ENCODE measurements around the gene KRTAP17-1.

The KRTAP17-1 gene

DNA sequence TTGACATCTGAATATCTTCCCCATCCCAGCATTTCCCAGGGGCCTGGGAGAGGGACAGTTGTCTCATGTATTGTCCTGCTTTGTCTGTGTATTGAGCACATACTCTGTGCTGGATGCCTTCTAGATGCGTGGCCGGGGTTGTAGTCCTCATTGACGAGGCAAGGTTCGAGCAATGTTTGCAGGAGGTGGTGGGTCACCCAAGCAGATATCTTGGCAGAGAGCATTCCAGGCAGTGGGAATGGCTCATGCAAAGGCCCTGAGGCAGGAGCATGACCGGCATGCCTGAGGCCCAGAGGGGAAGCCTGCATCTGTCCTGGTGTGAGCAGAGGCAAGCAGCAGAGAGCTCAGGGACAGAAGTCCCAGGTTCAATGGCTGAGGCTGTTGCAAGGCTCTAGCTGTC is 17.6 kb upstream of the KRTAP17-1 start:
- no peak for DNase-seq (ENCODE audit: low read depth in 2 of 2)

DNA sequence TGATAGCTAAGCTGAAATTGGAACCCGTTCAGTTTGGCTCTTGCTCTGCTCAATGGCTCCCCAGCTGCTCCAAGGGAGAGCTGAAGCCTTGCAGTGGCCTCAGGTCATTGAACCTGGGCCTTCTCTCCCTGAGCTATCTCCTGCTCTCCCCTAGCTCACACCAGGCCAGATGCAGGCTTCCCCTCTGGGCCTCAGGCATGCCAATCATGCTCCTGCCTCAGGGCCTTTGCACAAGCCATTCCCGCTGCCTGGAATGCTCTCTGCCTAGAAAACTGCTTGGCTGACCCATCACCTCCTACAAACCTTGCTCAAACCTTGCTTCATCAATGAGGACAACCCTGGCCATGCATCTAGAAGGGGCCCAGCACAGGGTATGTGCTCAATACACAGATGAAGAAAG is 16.7 kb upstream of the KRTAP17-1 start:
- no peak for DNase-seq (ENCODE audit: low read depth in 2 of 2)

DNA sequence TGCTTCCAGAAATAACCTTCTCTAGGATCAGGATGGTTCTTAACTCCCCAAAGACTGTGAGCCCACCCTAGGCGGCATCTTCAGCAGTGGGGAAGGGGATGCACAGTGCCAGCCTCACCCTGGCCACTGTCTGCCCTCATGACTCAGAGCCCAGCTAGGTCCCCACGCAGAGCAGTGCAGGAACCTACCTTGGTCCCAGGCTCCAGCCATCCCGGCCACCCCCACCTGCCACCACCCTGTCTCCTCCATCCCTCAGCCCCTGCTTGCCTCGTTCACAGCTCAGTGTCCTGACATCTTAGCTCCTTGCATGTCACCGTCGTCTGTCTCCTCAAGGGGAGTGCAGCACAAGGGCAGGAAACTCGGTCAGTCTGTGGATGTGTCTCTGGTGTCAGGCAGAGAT is 16.1 kb upstream of the KRTAP17-1 start:
- DNase-seq (ENCODE audit: low read depth in 2 of 2), result no peak

DNA sequence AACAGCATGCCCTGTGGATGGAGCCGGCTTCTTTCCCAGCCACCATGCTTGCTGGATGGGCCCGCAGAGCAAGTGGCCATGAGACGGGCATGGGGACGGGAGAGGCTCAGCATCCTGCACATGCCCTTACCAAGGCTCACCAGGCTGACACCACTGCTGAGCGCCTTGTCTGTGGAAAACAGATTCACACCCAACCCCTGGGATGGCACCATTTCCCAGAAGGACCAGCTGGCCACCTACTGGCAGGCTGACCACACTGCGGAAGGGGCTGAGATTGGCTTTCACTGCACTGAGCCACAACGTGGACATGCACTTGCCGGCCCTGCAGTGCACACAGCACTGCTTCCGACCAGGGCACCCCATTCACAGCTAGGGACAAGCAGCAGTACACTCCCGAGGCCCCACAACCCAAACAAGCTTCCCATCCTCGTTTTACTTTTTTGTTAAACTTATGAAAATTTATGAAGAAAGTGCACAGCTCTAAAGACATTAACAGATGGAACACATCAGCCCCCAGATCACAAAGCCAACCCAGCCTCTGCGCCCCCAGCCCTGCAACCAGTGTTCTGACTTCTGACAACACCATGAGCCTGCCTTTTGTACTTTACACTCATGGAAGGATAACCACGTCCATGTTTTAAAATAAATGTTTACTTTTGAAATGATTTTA is 13.9 kb upstream of the KRTAP17-1 start:
- peak; percentile 16 to 20 for DNase-seq (ENCODE audit: low read depth in 2 of 2)

DNA sequence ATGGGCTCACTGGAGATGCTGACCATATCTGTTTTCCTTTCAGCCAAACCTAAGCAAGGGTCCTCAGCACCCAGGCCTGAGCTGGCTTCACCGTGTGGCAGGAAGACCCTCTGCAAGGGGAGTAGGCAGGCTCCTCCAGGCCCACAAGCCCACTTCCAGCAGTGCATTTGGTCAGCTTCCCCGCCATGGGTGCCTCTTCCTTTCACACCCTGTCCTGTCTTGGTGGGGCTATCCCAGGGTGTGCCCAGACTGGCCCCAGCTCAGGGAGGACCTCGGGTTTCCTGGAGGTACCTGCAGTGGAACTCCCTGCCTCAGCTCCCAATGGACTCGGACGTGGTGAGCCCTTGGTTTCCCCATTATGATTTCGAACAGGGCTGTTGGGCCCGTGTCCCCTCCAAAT is 12.7 kb upstream of the KRTAP17-1 start:
- no peak for DNase-seq (ENCODE audit: low read depth in 2 of 2)

DNA sequence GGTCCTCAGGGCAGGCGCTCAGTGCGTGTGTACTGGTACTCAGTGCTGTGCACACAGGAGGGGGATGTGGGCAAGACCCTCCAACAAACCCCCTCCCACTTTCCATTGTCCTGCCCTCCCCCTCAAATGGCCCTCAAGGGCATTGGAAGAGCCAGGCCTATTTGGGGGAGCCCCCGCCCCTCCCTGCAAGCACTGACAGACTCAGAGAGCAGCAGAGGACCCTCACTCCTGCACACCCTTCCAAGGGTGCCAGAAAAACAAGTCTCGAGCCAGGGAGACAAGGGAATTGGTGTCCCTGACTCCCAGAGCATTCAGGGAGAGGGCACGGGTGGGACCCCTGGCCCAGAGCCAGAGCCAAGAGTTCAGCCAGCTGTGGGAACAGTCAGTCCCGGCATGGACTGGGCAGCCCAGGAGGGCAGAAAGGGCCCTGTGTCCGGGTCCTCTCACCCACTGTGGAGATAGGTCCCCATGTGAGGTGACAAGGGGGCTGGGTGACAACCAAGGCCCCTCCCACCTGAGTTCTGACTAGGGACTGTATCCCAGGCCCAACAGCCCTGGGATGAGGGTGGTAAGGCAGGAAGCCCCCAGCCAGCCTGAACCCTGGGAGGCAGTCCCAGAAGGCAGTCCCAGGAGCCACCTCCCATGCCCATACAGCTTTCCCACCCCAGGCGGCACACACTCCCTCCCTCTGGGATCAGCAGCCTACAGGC is 12.1 kb upstream of the KRTAP17-1 start:
- no peak for DNase-seq (ENCODE audit: low read depth in 2 of 2)

DNA sequence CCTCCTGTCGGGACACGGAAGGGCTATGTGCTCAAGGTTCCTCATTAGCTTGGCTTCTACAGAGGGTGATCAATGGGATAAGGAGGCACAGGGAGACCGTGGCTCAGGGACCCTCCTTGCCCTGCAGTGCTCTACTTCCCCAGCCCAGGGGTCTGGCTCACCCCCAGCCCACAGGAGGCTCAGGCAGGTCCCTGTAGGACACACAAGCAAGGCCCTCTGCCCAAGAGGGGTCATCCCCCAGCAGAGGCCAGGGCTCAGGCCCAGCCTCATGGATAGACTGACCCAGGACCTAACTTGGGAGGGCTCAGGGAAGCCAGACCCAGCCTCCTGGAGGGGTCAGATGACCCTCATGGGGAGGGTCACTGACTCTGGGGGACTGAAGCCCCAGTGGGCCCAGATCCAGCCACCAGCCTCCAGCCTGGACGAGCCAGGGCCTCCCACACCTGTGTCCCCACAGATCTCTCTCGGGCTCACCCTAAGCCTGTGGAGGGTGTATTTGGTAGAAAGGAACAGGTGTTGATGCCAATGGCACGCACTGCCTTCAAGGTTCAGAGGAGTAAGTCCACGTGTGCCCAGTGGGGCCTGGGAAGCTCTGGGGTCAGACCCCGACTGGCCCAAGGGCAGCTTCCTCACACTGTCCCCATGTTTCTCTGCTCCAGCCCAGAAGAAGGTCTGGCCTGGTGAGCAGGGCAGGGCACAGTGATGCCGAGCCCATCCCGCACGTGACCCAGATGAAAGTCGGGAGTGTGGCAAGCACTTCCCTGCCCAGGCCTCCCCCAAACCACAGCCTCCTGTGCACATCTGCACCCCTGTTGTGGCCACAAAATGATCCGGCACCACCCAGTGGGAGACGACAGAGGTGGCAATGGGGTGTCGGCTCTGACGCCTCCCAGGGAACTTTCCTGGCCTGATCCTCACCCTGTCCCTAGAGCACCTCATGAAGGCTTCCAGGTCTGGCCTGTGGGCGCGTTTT is 10.9 kb upstream of the KRTAP17-1 start:
- no peak for DNase-seq (ENCODE audit: low read depth in 2 of 2)

DNA sequence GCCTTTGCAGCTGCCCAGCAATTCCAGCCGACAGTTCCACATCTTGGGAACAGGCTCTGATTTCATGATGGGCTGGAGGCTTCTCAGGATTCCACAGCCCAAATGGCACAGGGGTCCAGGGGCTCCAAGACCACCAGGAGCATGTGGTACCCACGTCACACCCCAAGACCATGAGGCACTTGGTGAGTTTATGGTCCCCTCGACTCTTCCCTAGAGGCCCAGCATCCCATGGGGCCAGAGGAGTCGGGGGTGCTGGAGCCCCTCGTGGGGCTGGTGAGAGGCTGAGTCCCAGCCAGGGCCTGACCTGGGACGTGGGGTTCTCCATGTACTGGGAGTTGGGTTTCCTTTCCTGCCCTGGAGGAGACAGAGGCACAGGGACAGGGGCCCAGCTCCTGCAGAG is 10.1 kb upstream of the KRTAP17-1 start:
- no peak for DNase-seq (ENCODE audit: low read depth in 2 of 2)

DNA sequence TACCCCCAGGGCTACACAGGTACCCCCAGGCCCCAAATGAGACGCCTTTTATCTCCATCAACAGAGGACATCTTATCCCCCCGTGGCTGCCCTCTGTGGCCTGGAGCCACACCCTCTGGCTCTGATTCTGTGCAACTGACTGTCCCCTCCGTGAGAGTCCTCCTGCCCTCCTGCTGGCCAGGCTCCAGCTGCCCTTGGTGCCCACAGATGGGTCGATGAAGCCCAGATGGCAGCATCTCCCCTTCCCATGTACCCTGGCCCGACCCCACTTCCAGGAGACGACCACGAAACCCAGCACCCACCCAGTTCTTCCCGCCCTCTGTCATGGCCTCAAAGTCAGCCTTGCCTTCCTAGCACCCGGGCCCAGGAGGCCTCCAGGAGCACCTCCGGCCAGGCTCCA is 9.6 kb upstream of the KRTAP17-1 start:
- no peak for DNase-seq (ENCODE audit: low read depth in 2 of 2)

DNA sequence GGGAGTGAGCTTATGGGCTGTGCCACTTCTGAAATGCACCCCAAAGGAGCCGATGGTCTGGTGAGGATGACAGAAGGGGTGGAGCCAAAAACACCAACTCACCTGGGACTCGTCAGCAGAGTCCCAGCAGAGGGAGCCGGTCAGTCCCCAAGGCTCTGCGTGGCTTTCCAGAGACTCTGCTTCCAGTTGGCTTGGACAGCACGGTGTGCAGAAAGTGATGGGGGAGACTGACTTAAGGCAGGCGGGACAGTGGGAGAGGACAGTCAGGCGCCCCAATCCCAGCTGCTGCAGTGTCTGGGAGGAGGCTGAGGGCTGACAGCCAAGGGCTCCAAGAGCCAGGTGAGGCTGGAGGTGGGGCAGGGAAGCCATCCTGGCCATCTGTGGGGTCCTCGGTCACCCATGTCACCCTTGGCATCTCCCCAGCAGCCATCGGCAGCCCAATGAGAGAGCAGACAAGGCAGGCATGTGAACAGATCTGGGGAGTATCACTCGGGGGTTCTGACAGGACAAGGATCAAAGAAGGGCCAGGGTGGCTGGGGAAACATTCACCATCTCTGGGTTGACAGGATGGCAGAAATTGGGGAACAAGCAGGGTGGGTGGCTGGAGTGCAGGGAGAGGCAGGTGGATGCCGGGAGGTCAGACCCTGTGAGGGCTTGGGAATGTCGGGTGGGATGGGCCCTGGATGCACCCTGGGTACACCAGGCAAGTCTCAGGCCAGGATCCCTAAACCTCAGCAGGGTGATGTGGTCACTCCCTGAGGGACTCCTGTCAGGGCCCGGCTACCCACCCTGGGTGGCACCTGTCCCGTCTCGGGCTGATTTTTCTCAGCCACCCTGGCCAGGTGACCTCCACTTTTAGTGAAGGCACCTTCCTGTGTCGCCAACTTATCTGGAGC is 8.9 kb upstream of the KRTAP17-1 start:
- DNase-seq (ENCODE audit: low read depth in 2 of 2), result no peak

DNA sequence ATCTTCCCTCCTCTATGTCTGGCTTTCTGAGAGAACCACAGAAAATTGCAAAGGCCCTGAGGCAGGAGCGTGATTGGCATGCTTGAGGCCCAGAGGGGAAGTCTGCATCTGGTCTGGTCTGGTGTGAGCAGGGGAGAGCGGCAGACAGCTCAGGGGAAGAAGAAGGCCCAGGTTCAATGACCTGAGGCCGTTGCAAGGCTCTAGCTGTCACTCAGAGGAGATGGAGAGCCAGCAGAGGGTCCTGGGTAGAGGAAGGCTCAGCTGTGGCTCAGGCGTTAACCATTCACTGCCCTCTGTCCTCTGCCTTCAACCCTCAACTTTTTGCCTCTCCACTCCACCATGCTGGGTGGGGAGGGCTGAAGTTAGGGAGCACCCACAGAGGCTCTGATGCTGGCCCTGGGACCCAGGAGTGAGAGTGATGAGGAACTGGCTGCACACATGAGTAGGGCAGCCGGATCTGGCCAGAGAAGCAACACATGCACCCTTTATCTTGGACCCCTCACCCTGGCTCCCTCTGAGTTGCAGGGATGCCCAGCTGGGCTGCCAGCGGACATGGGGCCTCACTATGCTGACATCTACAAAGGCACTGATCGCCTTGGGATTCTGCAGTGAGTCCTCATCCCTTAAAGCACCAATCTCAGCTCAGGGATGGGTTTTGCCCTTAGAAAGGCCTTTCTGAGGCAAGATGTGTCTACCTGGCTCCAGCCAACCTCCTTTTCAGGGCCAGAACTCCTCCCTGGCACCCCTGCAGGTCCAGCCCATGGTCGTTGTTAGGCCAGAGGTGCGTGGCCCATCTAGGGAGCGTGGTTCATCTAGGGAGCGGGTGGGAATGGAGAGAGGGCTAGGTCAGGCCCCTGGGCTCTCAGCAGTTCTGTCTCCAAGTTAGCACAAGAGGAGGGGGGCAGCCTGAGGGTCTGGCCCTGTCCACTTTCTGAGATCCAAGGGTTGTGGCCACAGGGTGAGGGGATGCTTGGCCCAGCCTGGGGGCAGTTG is 7.7 kb upstream of the KRTAP17-1 start:
- DNase-seq (ENCODE audit: low read depth in 2 of 2), result no peak

DNA sequence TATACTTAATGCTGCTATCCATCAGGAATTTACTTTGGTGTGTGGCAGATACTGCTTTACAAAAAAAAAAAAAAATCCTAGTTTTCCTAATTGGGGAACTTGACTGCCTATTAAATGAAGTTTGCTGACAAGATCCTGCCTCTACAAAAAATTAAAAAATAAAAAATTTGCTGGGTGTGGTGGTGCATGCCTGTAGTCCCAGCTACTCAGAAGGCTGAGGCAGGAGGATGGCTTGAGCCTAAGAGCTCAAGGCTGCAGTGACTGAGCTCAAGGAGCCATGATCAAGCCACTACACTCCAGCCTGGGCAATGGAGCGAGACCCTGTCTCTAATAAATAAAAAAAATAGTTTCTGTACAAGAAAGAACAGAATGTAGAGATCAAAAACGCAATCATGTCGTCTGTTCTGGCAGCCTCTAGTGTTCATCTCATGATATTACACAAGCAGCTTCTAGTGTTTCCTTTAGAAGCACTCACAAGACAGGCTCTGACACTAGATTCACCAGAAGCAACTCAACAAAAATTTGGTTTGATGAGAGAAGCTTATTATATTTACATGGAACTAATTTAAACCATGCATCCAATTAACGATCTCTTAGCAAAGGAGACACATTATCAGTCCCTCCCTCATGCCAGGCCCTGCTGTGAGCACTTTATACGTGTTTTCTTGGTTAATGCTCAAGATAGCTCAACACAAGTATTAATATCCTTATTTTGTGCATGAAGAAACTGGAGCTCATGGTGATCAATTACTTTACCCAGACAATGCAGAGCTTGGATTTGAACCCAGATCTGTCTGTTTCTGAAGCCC is 6.8 kb upstream of the KRTAP17-1 start:
- peak; percentile 63 to 66 for DNase-seq (ENCODE audit: low read depth in 2 of 2)

DNA sequence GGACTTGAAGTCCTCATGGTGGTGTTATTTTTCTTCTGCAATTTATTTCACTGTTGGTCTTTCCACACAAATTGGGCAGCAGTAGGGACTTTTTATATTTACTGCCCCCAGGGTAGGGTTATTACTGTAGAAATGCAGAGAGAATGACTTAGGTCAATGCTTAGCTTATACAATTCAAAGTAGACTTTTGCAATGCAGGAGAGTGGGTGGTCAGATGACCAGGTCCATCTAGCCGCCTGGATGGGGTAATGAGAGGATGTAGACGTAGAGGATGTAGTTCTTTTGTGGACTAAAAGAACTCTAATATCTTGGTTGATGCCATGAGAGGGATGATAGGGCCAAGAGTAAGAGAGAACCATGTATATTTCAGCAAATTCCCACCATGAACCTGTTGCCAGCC is 2.7 kb upstream of the KRTAP17-1 start:
- no peak for DNase-seq (ENCODE audit: low read depth in 2 of 2)

DNA sequence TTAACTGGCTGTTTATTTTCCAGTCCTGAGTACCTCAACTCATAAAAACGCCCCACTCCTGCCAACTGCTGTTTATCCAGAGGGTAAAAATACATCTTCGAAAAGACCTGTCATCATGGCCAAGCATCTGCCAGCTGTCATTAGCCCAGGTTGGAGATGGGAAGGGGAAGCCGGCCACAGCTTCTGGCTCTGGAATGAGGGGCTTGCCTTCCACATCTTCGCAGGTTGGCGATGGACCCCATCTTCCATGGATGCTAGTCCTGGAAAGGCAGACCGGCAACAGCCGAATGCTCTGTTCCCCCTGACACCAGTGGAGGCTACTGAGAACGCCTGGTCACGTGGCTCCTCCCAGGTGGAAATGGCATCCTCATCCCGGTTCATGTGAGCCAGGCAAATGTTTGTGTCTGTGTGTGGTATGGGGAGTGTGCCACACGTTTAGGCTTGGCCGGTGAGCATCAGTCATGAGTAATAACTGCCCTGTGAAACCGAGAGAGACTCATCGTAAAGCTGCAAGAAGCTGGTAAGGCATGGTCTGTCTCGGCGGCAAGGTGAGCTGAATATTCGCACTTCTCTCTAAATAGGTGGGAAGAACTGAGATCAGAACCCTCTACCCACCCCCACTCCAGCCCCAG is 420 bp upstream of the KRTAP17-1 start:
- no peak for DNase-seq (ENCODE audit: low read depth in 2 of 2)

DNA sequence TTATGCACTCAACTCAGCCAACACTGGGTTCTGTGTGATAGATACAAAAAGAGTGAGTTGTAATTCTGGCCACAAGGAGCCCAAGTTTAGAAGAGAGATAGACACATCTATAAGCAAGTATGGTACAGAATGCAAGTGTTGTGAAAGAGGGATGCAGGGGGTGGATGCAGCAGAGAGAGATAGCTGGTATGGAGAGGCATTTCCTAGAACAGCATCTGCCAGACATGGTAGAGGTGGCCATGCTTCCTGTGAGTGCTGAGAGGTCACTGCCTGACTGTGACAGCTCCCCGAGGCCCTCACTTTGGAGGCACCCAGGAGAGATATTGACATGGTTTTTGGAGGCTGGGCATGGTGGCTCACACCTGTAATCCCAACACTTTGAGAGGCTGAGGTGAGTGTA is 4.4 kb downstream of the KRTAP17-1 start:
- DNase-seq (ENCODE audit: low read depth in 2 of 2), result no peak

DNA sequence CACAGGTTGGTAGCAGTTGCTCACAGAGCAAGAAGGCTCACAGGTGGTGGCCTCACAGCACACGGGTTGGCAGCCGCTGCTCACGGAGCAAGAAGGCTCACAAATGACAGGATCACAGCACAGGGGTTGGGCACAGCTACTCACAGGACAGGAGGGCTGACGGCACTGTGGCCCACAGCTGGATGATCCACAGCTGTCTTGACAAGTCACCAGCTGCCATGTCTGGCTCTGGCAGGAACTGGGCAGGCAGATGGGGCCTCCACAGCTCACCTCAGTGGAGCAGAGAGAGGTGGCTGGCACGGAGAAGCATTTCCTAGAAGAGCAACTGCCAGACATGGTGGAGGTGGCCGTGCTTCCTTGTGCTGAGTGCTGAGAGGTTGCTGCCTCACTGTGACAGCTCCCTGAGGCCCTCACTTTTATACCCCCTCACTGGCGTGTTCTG is 6.6 kb downstream of the KRTAP17-1 start, which contains the start of gene KRTAP16-1:
KRTAP16-1 (minus strand) TSS at position 392 of the 442 bp plus-strand sequence; CDS start at position 336, 56 bp downstream.
- DNase-seq (ENCODE audit: low read depth in 2 of 2), result no peak

DNA sequence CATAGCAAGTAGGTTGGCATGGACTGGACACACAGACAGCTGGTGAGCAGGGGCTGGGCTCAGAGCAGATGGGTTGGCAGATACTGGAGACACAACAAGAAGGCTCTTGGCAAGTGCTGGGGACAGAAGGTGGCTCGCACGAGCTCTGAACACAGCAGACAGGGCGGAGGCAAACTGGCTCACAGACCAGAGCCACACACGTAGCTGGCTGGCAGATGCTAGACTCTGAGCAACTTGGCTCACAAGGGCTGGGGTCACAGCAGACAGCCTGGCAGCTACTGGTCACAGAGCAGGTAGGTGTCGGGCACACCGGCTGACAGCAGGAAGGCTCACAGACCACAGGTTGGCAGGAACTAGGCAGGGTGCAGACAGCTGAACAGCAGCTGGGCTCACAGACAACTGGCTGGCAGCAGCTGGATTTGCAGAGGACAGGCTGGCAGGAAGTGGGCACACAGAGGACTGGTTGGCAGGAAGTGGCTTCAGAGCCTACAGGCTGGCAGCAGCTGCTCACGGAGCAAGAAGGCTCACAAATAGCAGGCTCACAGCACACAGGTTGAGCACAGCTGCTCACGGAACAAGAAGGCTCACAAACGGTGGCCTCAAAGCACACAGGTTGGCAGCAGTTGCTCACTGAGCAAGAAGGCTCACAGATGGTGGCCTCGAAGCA is 7.1 kb downstream of the KRTAP17-1 start:
- no peak for DNase-seq (ENCODE audit: low read depth in 2 of 2)

DNA sequence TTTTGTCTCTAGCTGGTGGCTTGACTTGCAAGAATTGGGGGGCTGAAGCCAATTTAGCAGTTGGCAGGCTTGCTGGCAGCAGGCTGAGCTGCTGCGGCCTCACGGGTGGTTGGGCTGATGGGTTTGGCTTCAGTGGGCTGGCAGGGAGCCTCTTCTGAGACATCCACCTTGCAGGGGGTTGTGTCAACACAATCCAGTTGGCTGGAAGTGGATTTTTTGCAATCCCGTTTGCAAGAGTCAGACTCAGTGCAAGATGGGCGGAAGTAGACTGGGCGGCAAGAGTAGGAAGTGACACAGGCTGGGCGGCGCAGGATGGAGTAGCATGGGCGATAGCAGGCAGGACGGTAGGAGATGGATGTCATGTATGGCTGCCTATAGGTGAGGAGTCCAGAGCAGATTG is 7.9 kb downstream of the KRTAP17-1 start:
- DNase-seq (ENCODE audit: low read depth in 2 of 2), result no peak
